H1 (cell line): ENCODE results near the gene MYL6. TPM values are rescaled to one million over a fixed set of nuclear protein-coding genes. Genes with fewer than 3 reads are reported as not detected.
A peak's percentile ranks its signal among the peaks of the same experiment; 100 is the strongest.

Experiments used
- CTCF ChIA-PET: fragments of 300-600 bp; sonication (Branson Sonifier 250); formaldehyde crosslinking; loops from one replicate; lab custom pipeline; 2021; ENCODE audit not compliant: partially characterized antibody; lab: Charles Lee
- POLR2A ChIA-PET: fragments of 300-600 bp; sonication (Branson Sonifier 250); formaldehyde crosslinking; loops from one replicate; lab custom pipeline; 2021; ENCODE audit warnings: inconsistent platforms; ENCODE audit not compliant: partially characterized antibody; lab: Charles Lee
- DNase-seq, 2 experiments: peaks; one replicate each; pipeline versions ENCODE4 v3.0.0 to v3.0.0-alpha.2; 2010 to 2022; ENCODE audit warnings: low spot score in 2 of 2, low read depth in 1 of 2, mixed read lengths in 1 of 2
- FAIRE-seq: peaks from 2 replicates; lab custom pipeline; 2011; peaks lifted over from hg19 to GRCh38; lab: Jason Lieb, UNC
- H2AFZ ChIP-seq: 2 replicates; pipeline ENCODE4 v1.8.1; 2012; ENCODE audit warnings: low read length, inconsistent platforms
- H2AK5ac ChIP-seq: 2 replicates; pipeline ENCODE4 v1.6.1; 2013; ENCODE audit warnings: low read depth, low read length
- H2BK120ac ChIP-seq: replicated peaks from 2 replicates; pipeline ENCODE3; 2013; ENCODE audit warnings: low read depth, low read length, inconsistent platforms
- H2BK12ac ChIP-seq: 2 replicates; pipeline ENCODE4 v1.6.1; 2013; ENCODE audit warnings: low read depth, low read length
- H2BK15ac ChIP-seq: 2 replicates; pipeline ENCODE4 v1.6.1; 2013; ENCODE audit warnings: low read length
- H2BK20ac ChIP-seq: 2 replicates; pipeline ENCODE4 v1.6.1; 2013; ENCODE audit warnings: low read length
- H2BK5ac ChIP-seq: 2 replicates; pipeline ENCODE4 v1.6.1; 2013; ENCODE audit warnings: low read depth, low read length
- H3K14ac ChIP-seq: 2 replicates; pipeline ENCODE4 v1.6.1; 2013; ENCODE audit warnings: inconsistent platforms; ENCODE audit not compliant: insufficient read length
- H3K18ac ChIP-seq: 2 replicates; pipeline ENCODE4 v1.6.1; 2013; ENCODE audit warnings: low read length; ENCODE audit errors: extremely low read depth
- H3K23ac ChIP-seq: 2 replicates; pipeline ENCODE4 v1.6.1; 2013; ENCODE audit warnings: inconsistent platforms; ENCODE audit not compliant: insufficient read length
- H3K23me2 ChIP-seq: 2 replicates; pipeline ENCODE4 v1.6.1; 2013; ENCODE audit warnings: low read depth, low read length
- H3K27ac ChIP-seq: 2 replicates; pipeline ENCODE4 v1.6.1; 2011; ENCODE audit warnings: low read depth, low read length, inconsistent platforms
- H3K27me3 ChIP-seq, 4 experiments: replicated peaks in 1 of 4; 1 replicate in 1 of 4; 2 replicates in 3 of 4; pipeline versions ENCODE4 v1.6.1 to v1.8.1; 2011 to 2013; ENCODE audit warnings: low read length in 3 of 4, mild to moderate bottlenecking in 3 of 4, inconsistent platforms in 2 of 4, mixed read lengths in 2 of 4, moderate library complexity in 1 of 4; ENCODE audit not compliant: control insufficient read depth in 3 of 4, insufficient read depth in 3 of 4; ENCODE audit errors: extremely low read depth in 1 of 4
- H3K36me3 ChIP-seq, 4 experiments: 2 replicates each; pipeline versions ENCODE4 v1.6.1 to v1.8.1; 2011 to 2013; ENCODE audit warnings: mild to moderate bottlenecking in 4 of 4, low read length in 3 of 4, moderate library complexity in 2 of 4, control low read depth in 1 of 4, inconsistent platforms in 1 of 4; ENCODE audit not compliant: insufficient read depth in 4 of 4, control insufficient read depth in 2 of 4
- H3K4ac ChIP-seq: replicated peaks from 2 replicates; pipeline ENCODE3; 2013; ENCODE audit warnings: low read length, low read depth, mixed read lengths, inconsistent platforms; ENCODE audit not compliant: insufficient read length
- H3K4me1 ChIP-seq, 4 experiments: replicated peaks in 1 of 4; 1 replicate in 1 of 4; 2 replicates in 3 of 4; pipeline versions ENCODE4 v1.6.1 to v1.8.1; 2011 to 2013; ENCODE audit warnings: low read length in 3 of 4, inconsistent platforms in 2 of 4, mixed read lengths in 1 of 4; ENCODE audit not compliant: insufficient read depth in 4 of 4, control insufficient read depth in 3 of 4
- H3K4me2 ChIP-seq, 2 experiments: 2 replicates each; pipeline versions ENCODE4 v1.6.1 to v1.8.1; 2011 to 2013; ENCODE audit warnings: low read depth in 2 of 2, low read length in 2 of 2, control low read depth in 1 of 2, inconsistent platforms in 1 of 2, mild to moderate bottlenecking in 1 of 2; ENCODE audit not compliant: insufficient read depth in 1 of 2
- H3K4me3 ChIP-seq, 4 experiments: fragments of 200-600, 300-600 bp in 1 of 4; sonication (generic), shearing (Covaris generic), sonication (Bioruptor Twin) in 1 of 4; 2 replicates each; pipeline versions ENCODE4 v1.5.1 to v1.8.1; 2011 to 2016; ENCODE audit warnings: low read length in 4 of 4, low read depth in 3 of 4, control low read depth in 2 of 4, inconsistent platforms in 2 of 4, mild to moderate bottlenecking in 2 of 4, mixed read lengths in 1 of 4, moderate library complexity in 1 of 4; ENCODE audit not compliant: insufficient read depth in 2 of 4; ENCODE audit errors: extremely low read depth in 1 of 4
- H3K56ac ChIP-seq: replicated peaks from 2 replicates; pipeline ENCODE3; 2013; ENCODE audit warnings: low read depth, mild to moderate bottlenecking, mixed read lengths, low read length, inconsistent platforms; ENCODE audit not compliant: insufficient read length
- H3K79me1 ChIP-seq: 2 replicates; pipeline ENCODE4 v1.6.1; 2013; ENCODE audit warnings: low read depth, low read length, control low read depth
- H3K79me2 ChIP-seq, 2 experiments: 2 replicates each; pipeline versions ENCODE4 v1.6.1 to v1.8.1; 2012 to 2013; ENCODE audit warnings: low read length in 2 of 2, mild to moderate bottlenecking in 2 of 2, inconsistent platforms in 1 of 2; ENCODE audit not compliant: insufficient read depth in 2 of 2, control insufficient read depth in 1 of 2
- H3K9ac ChIP-seq, 4 experiments: replicated peaks in 1 of 4; 1 replicate in 1 of 4; 2 replicates in 3 of 4; pipeline versions ENCODE4 v1.6.1 to v1.8.1; 2011 to 2013; ENCODE audit warnings: low read depth in 3 of 4, low read length in 3 of 4, control low read depth in 2 of 4, mild to moderate bottlenecking in 2 of 4, moderate library complexity in 2 of 4, inconsistent platforms in 1 of 4; ENCODE audit errors: extremely low read depth in 1 of 4
- H3K9me3 ChIP-seq, 2 experiments: 2 replicates each; pipeline versions ENCODE4 v1.6.1 to v1.8.1; 2012 to 2013; ENCODE audit warnings: mild to moderate bottlenecking in 2 of 2, moderate library complexity in 2 of 2, control low read depth in 1 of 2, inconsistent platforms in 1 of 2, low read depth in 1 of 2, low read length in 1 of 2, mixed read lengths in 1 of 2; ENCODE audit not compliant: insufficient read depth in 2 of 2
- H4K20me1 ChIP-seq, 2 experiments: replicated peaks in 1 of 2; 2 replicates each; pipeline versions ENCODE3 to v1.8.1; 2011 to 2013; ENCODE audit warnings: inconsistent platforms in 2 of 2, low read length in 2 of 2, mild to moderate bottlenecking in 1 of 2; ENCODE audit not compliant: insufficient read depth in 2 of 2, control insufficient read depth in 1 of 2
- H4K5ac ChIP-seq: 2 replicates; pipeline ENCODE4 v1.6.1; 2013; ENCODE audit warnings: low read length, low read depth, mixed read lengths, inconsistent platforms; ENCODE audit not compliant: insufficient read length
- H4K8ac ChIP-seq: 2 replicates; pipeline ENCODE4 v1.8.0; 2013; ENCODE audit warnings: mild to moderate bottlenecking, moderate library complexity, low read length, inconsistent platforms; ENCODE audit not compliant: insufficient read depth; ENCODE audit errors: extremely low read depth
- H4K91ac ChIP-seq: replicated peaks from 2 replicates; pipeline ENCODE3; 2013; ENCODE audit warnings: low read length, mixed read lengths, inconsistent platforms; ENCODE audit not compliant: insufficient read length
- KDM4A ChIP-seq: IDR thresholded peaks from one replicate; pipeline ENCODE4 v1.7.1; 2012; ENCODE audit warnings: low read depth, mild to moderate bottlenecking, moderate library complexity, low read length, inconsistent platforms; ENCODE audit not compliant: severe bottlenecking
- KDM5A ChIP-seq: fragments of 200-600 bp; IDR thresholded peaks from 2 replicates; pipeline ENCODE4 v1.7.1; 2012; ENCODE audit warnings: mild to moderate bottlenecking, low read length, inconsistent platforms, mixed read lengths
- RBBP5 ChIP-seq: IDR thresholded peaks from 2 replicates; pipeline ENCODE4 v1.7.1; 2012; ENCODE audit warnings: low read depth, mild to moderate bottlenecking, inconsistent platforms, low read length, moderate library complexity, borderline replicate concordance
- WGBS, 2 experiments: shearing (Covaris generic) in 1 of 2; methylation state at CpG; one replicate each; pipeline versions ENCODE4 v1.1.6 to v1.1.7; 2013 to 2015; ENCODE audit warnings: low lambda C conversion rate in 2 of 2, mixed read lengths in 2 of 2, inconsistent platforms in 1 of 2, low coverage in 1 of 2, missing lambda C conversion rate in 1 of 2; ENCODE audit not compliant: insufficient replicate concordance in 2 of 2, insufficient coverage in 1 of 2, insufficient read length in 1 of 2; ENCODE audit errors: extremely low coverage in 1 of 2, missing lambda C conversion rate in 1 of 2; 5-methylcytosine and 5-hydroxymethylcytosine counted together
- polyA plus RNA-seq, 7 experiments: library from polyadenylated mRNA; depleted of rRNA in 3 of 7; stranded (reverse) in 5 of 7; unstranded in 2 of 7; fragments of >200 nt in 5 of 7; fragments of 200-250 nt in 2 of 7; gene quantifications; 1 replicate in 5 of 7; 2 replicates in 1 of 7; 4 replicates in 1 of 7; pipeline versions ENCODE4 v1.2.1 to v1.2.3, GENCODE V29; 2011 to 2013; ENCODE audit warnings: missing spikeins in 2 of 7, mixed read lengths in 2 of 7
- total RNA-seq: library from RNA; stranded (reverse); fragmentation: NEBNext Ultra II Directional; extraction: Animal tissue kit (Norgen Biotek cat#: 25700); gene quantifications from 2 replicates; pipeline ENCODE4 v1.2.1, GENCODE V29; 2021

Gene MYL6
- total and polyA plus RNA-seq, 2 of the 8 experiments (the other 6 are each of a cell fraction or from before 2014, with no cell fraction given), result 1,130 to 2,279 TPM

GRCh38 chr12:56129942-56130495, 28.1 kb upstream of the MYL6 start:
- Histone ChIP-seq H3K18ac (no peak overlapping the region), H3K36me3 (peaks cover 11 to 43% (median 34%) of the 10 kb centered on the region in 4 experiments), H4K5ac (no peak overlapping the region), H3K79me1 (no peaks in the 10 kb centered on the region), H3K23me2 (peaks cover 12% of the 10 kb centered on the region), H3K27me3 (no peaks in the 10 kb centered on the region), H2BK12ac (no peak overlapping the region), H3K14ac (no peak overlapping the region), H2AFZ (no peak overlapping the region), H4K91ac (no peak overlapping the region), H4K8ac (no peak overlapping the region), H3K56ac (no peak overlapping the region), H3K23ac (no peak overlapping the region), H2BK5ac (no peak overlapping the region), H2AK5ac (no peak overlapping the region), H2BK20ac (no peak overlapping the region), H3K4ac (no peak overlapping the region), H2BK15ac (no peak overlapping the region), H2BK120ac (no peak overlapping the region), H3K4me1 (peaks cover 0 to 13% (median 5%) of the 10 kb centered on the region in 4 experiments; a peak in 5 of 7 replicates), H4K20me1 (peaks cover 0 to 2% of the 10 kb centered on the region in 2 experiments), H3K9ac (no peak overlapping the region), H3K79me2 (peaks cover 0 to 10% of the 10 kb centered on the region in 2 experiments; a peak in 1 of 4 replicates), H3K9me3 (no peaks in the 10 kb centered on the region; a peak in 1 of 4 replicates), H3K27ac (no peak overlapping the region), H3K4me3 (peak overlapping the region in 2 of 4 experiments; percentile 90 to 95; a peak in 5 of 8 replicates), H3K4me2 (peak overlapping the region; percentile 96 to 98; a peak in 3 of 4 replicates)
- ChIA-PET POLR2A (interaction anchor here (0.7 to 5.3 kb wide), 5 partner anchors 12 to 78 kb away, joined by 3 to 161 read pairs (median 4); partner anchors contain the start of genes PA2G4, RPL41 and ZC3H10), CTCF (interaction anchor here (0.6 to 5.4 kb wide), 6 partner anchors 11 to 128 kb away, joined by 3 to 46 read pairs (median 5); partner anchors contain the start of genes ANKRD52 and ZC3H10)
- no peak for FAIRE-seq
- DNase-seq, result no peak
- TF ChIP-seq KDM4A, result no peak
- TF ChIP-seq KDM5A, result no peak
- no peak for TF ChIP-seq RBBP5
- WGBS, 2 experiments, result 89% methylated on average over 20 of the region's 22 CpGs; no CpG with 5 or more reads in 1 of the 2 experiments
